Body of pancreas (tissue), 4 donors: ENCODE results near the gene ORAI1. TPM values are rescaled to one million over a fixed set of nuclear protein-coding genes. Genes with fewer than 3 reads are reported as not detected.

Source experiments
- ATAC-seq: fragments of 150-250 bp; one replicate; pipeline ENCODE4 v1.9.1; 2016
- DNase-seq, 4 donors: peaks; one replicate each; pipeline ENCODE4 v3.0.0-alpha.2; 2019
- H3K27ac ChIP-seq, 4 donors: fragments of 200-600 bp; sonication (generic); 1 replicate in 3 of 4; 2 replicates in 1 of 4; pipeline versions ENCODE4 v1.5.1 to v1.6.1; 2016 to 2019; ENCODE audit warnings: mild to moderate bottlenecking in 1 of 4, mixed read lengths in 1 of 4, moderate library complexity in 1 of 4
- H3K27me3 ChIP-seq, 2 donors: fragments of 200-600 bp; sonication (generic); one replicate each; pipeline ENCODE4 v1.6.0; 2016; ENCODE audit warnings: mild to moderate bottlenecking in 1 of 2
- H3K36me3 ChIP-seq, 2 donors: fragments of 200-600 bp; sonication (generic); replicated peaks in 1 of 2; 2 replicates each; pipeline ENCODE4 v1.5.1; 2016; ENCODE audit warnings: low read depth in 2 of 2; ENCODE audit not compliant: insufficient read depth in 1 of 2
- H3K4me1 ChIP-seq: fragments of 200-600 bp; sonication (generic); one replicate; pipeline ENCODE4 v1.6.0; 2016
- H3K4me3 ChIP-seq, 2 donors: fragments of 200-600 bp; sonication (generic); 1 replicate in 1 of 2; 2 replicates in 1 of 2; pipeline ENCODE4 v1.5.1; 2016 to 2019
- H3K9me3 ChIP-seq, 3 donors: fragments of 200-600 bp; sonication (generic); 1 replicate in 2 of 3; 2 replicates in 1 of 3; pipeline ENCODE4 v1.5.1; 2016
- CTCF ChIP-seq, 7 experiments: fragments of 450-650 bp in 4 of 7; fragments of 200-600 bp in 3 of 7; sonication (generic) in 3 of 7; IDR thresholded peaks; one replicate each; pipeline ENCODE4 v1.5.1; 2016 to 2019; ENCODE audit warnings: antibody characterized with exemption in 7 of 7
- POLR2A ChIP-seq, 3 donors: fragments of 450-650 bp; IDR thresholded peaks; one replicate each; pipeline ENCODE4 v1.6.1; 2016; ENCODE audit warnings: antibody characterized with exemption in 3 of 3, mild to moderate bottlenecking in 2 of 3
- WGBS, 2 donors: methylation state at CpG; one replicate each; pipeline ENCODE4 v1.1.5; 2017; 5-methylcytosine and 5-hydroxymethylcytosine counted together
- intact Hi-C: fragments of 100-400 bp; cut with DNase I; formaldehyde crosslinking; loops from one replicate; pipeline ENCODE4 v1.15.1; 2023
- total RNA-seq, 2 donors: library from RNA; depleted of rRNA; stranded (reverse); fragments of >200 nt; gene quantifications; one replicate each; pipeline ENCODE4 v1.1.0, GENCODE V29; 2016

ORAI1 gene
- total RNA-seq, 2 donors from 2014 or later: 0.66 to 3.9 TPM

GRCh38 chr12:121648458-121649028, 22.2 kb downstream of the ORAI1 start:
- Histone ChIP-seq H3K4me3 (no peak overlapping the region), H3K9me3 (no peaks in the 10 kb centered on the region), H3K36me3 (no peaks in the 10 kb centered on the region), H3K27ac (no peak overlapping the region), H3K4me1 (no peaks in the 10 kb centered on the region), H3K27me3 (no peaks in the 10 kb centered on the region)
- intact Hi-C loops: no loop called here
- 93 to 94% methylated on average over 11 of the region's 11 CpGs for WGBS, 2 donors
- DNase-seq (no peak), ATAC-seq (no peak)
- TF ChIP-seq CTCF (IDR thresholded peaks at IDR 0.05): no peak
- TF ChIP-seq POLR2A (IDR thresholded peaks at IDR 0.05): no peak

- Histone ChIP-seq H3K27ac (no peak overlapping the region), H3K27me3 (no peaks in the 10 kb centered on the region), H3K4me3 (no peak overlapping the region), H3K4me1 (no peaks in the 10 kb centered on the region), H3K9me3 (no peaks in the 10 kb centered on the region), H3K36me3 (no peaks in the 10 kb centered on the region)
- intact Hi-C loops: no loop called here
- TF ChIP-seq CTCF (IDR thresholded peaks at IDR 0.05): no peak
- no peak for TF ChIP-seq POLR2A (IDR thresholded peaks at IDR 0.05)
- DNase-seq (no peak), ATAC-seq (no peak)
- 82 to 87% methylated on average over 5 of the region's 5 CpGs for WGBS, 2 donors
These were observed 23.0 kb downstream of the ORAI1 start for GRCh38 chr12:121649322-121649721.

- Histone ChIP-seq H3K4me3 (no peak overlapping the region), H3K36me3 (no peaks in the 10 kb centered on the region), H3K27ac (no peak overlapping the region), H3K9me3 (no peaks in the 10 kb centered on the region), H3K27me3 (no peaks in the 10 kb centered on the region), H3K4me1 (no peaks in the 10 kb centered on the region)
- intact Hi-C loops: no loop called here
- no peak for ATAC-seq
- 86 to 99% methylated on average over 6 to 8 of the region's 8 CpGs for WGBS, 2 donors
- DNase-seq: no peak
- TF ChIP-seq CTCF (IDR thresholded peaks at IDR 0.05) (no peak), POLR2A (IDR thresholded peaks at IDR 0.05) (no peak)
These were observed 23.6 kb downstream of the ORAI1 start for GRCh38 chr12:121649819-121650353.

- Histone ChIP-seq H3K36me3 (no peaks in the 10 kb centered on the region), H3K4me3 (no peak overlapping the region), H3K9me3 (no peaks in the 10 kb centered on the region), H3K4me1 (no peaks in the 10 kb centered on the region), H3K27me3 (no peaks in the 10 kb centered on the region), H3K27ac (no peak overlapping the region)
- TF ChIP-seq POLR2A (IDR thresholded peaks at IDR 0.05) (no peak), CTCF (IDR thresholded peaks at IDR 0.05) (no peak)
- ATAC-seq (no peak), DNase-seq (no peak)
- WGBS, 2 donors: 63 to 82% methylated on average over 2 to 8 of the region's 8 CpGs
- intact Hi-C loops: no loop called here
These were observed 25.0 kb downstream of the ORAI1 start for GRCh38 chr12:121651320-121651719.
